Fibroblast of skin of abdomen (primary cell): ENCODE results near the gene SLA2.
"Not testable (repeated sequence)": the region's sequence is repeated elsewhere in the genome, so short reads cannot be mapped to it uniquely, and the experiment has no call there.

Experiments
- DNase-seq: peaks from one replicate; pipeline ENCODE4 v3.0.0-alpha.2; 2013

The SLA2 gene

DNA sequence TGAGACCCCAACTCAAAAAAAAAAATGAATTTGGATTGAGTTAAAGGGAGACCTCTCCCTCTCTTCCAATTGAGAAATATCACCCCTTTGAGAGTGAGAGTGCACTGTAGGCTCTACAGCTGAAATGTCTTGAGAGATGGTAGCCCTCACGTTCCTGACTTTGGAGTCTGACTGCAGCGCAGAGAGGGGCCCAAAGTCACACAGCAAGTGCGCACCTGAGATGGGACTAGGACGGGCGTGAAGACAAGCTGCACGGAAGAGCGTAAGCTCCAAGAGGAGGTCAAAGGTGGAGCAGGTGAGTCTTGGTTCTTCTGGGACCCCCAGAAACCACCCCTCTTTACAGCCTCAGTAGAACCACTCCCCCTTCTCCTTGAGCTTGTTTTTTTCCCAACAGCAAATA is 643 bp downstream of the SLA2 start:
- DNase-seq: no peak

DNA sequence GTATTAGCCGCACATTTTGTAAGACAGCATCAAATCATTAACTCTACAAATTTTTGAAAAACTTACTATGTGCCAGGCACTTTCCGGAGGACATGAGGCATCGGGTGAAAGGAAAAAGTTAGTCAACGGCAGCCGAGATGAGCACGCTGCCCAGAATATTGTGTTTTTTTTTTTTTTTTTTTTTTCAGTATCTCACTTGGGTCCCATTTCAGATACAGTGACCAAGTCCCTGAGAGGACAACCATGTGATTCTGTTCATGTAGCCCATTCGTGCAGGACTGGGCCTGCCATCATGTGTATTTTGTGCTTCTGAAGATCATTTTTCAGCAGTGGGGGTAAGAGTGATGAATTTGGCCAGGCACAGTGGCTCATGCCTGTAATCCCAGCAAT is 1.3 kb downstream of the SLA2 start:
- no peak for DNase-seq

DNA sequence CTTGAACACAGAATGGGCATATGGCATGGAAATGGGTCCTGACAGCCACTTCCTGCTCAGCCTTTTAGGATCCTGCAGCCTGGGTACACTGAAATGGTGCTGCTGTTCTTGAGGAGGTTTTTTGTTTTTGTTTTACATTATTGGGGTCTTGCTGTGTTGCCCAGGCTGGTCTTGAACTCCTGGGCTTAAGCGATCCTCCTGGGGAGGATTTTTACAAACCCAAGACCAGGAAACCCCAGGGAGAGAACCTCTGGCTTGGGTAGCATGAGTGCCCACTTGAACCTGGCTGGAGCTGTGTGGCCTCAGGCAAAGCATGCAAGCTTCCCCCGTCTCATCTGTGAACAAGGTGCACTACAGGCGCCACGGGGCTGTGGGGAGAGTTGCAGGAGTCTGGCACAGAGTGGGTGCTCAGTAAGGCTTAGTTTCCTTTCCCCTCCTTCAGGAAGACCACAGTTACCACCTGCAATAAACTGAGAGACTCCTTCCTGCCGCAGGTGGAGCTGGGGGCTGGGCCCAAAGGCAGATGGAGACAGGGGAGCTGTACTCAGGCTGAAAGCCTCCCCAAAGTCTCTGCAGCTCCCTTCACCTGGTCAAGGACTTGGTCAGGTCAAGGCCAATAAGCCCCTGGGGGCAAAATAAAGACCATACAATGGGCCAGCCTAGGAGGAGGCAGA is 1.8 kb downstream of the SLA2 start:
- no peak for DNase-seq

DNA sequence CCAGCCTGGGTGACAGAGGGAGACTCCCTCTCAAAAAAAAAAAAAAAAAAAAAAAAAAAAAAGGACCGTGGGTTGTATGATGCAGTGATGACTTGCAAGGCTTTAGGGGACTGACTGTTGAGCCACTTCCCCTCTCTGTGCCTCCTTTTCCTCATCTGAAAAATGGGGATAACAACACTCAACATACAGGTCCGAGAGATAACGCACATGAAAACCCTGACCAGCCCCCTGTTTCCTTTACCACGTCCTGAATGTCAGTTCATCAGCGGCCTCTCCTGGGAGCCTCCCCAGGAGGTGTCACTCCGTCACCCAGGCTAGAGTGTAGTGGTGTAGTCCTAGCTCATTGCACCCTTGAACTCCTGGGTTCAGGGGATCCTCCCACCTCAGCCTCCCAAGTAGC is 3.9 kb downstream of the SLA2 start:
- DNase-seq: no peak

DNA sequence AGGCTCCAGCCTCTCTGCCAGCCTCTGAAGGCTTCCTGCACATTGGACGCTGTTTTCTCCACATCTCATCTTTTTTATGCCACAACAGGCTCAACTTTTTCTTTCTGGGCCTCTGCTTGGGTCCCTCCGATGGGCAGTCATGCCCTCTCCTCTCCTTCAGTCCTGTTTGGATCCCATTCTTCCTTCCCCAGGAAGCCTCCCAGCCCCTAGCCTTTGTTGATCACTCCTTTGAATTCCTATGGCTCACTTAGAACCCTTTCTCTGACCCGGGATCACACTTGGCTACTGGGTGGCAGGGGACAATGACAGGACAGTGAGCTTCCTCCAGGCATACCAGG is 4.5 kb downstream of the SLA2 start:
- no peak for DNase-seq

DNA sequence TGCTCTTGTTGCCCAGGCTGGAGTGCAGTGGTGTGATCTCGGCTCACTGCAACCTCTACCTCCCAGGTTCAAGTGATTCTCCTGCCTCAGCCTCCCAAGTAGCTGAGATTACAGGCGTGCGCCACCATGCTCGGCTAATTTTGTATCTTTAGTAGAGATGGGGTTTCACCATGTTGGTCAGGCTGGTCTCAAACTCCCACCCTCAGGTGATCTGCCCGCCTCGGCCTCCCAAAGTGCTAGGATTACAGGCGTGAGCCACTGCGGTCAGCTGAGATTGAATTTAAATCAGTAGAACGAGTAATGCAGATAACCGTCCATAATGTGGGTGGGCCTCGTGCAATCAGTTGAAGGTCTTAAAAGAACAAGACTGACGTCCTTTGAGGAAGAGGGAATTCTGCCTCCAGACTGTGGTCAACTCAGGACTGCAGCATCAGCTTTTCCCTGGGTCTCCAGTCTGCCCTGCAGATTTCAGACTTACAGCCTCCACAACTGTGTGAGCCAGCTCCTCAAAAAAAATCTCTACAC is 7.1 kb downstream of the SLA2 start:
- DNase-seq: not testable (repeated sequence)

DNA sequence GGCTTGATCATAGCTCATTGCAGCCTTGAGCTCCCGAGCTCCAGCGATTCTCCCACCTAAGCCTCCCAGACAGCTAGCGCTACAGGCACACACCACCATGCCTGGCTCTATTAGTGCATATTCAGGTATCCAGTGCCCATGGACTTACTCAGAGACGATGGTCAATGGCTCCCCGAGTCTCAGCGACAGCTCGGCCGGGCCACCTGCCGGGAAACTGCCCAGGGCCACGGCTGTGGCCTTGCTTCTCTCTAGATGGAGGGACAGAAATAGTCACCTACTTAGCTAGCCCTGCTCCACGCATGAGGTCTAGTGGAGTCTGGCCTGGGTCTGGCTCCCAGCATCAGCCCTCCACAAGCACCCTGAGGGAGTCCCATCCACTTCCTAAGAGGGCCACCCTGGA is 11.7 kb downstream of the SLA2 start:
- DNase-seq: no peak

GRCh38 chr20:36633285-36633772 is 12.7 kb downstream of the SLA2 start:
- no peak for DNase-seq

GRCh38 chr20:36632487-36633284 is 13.3 kb downstream of the SLA2 start:
- no peak for DNase-seq

DNA sequence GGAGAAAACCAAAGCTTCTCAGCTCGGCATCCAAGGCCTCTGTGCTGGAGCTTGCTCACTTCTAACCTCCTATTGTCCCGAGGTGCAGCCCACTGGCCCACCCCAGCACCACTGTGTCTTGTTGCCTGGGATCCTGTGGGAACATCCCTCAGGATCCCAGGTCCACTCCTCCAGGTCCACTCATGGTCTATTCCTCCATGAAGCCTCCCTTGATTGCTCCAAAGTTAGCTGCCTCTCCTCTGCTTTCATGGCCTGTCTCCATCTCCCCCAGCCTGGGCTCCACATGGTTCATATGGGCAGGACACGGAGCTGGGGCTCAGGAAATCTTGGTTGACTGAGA is 13.9 kb downstream of the SLA2 start:
- no peak for DNase-seq

DNA sequence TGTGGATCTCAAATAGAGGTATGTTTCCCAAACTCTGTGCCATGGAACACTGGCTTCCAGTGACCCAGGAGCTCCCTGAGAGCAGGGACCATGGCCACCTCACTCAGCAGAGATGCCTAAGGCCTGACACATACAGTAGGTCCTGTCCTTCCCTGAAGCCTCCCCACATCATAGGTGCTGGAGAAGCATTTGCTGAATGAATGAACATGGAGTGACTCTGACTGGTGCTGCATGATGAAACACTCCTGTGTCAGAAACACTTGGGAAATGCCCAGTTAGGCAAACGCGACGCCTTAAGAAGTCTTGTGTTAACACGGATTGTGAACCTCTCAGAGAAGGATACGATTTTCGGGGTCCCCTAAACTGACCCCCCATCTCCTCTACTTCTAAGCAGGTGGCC is 14.3 kb downstream of the SLA2 start:
- DNase-seq: no peak

DNA sequence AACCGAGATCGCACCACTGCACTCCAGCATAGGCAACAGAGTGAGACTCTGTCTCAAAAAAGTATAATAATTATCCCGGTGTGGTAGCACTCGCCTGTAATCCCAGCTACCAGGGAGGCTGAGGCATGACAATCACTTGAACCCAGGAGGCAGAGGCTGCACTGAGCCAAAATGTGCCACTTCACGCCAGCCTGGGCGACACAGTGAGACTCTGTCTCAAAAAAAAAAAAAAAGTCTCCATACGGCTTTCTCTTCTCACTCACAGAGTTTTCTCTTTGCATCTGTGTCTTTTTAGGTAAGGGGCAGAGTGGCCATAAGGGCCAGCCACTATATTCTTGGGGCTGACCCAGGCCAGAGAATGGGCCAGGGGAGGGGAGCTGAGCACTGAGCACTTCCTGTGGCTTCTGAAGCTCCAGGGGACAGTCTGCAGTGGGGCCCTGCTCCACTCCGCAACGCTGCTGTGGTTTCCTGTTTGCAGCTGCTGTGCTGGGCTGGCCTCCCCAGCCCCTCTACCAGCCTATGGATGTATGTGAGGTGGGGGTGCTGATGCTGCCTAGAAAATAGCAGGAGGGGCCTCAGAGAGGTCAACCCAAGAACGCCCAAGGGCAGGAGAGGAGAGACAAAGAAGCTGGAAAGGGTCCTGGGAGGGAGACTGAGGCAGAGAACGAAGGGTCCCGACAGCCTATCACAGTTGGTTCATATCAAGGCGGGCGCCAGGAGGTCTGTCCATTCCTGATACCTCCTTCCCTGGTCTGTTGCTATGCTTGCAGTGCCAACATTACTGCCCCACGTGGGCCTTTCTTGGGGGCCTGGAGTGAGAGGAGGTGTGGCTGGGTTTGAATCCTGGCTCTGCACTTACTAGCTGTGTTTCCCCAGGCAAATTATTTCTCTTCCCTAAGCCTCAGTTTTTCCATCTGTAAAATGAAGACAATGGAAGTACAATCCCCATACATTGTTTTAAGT is 16.0 kb downstream of the SLA2 start:
- no peak for DNase-seq

- no peak for DNase-seq
Measured at GRCh38 chr20:36628076-36628475, 17.9 kb downstream of the SLA2 start.

DNA sequence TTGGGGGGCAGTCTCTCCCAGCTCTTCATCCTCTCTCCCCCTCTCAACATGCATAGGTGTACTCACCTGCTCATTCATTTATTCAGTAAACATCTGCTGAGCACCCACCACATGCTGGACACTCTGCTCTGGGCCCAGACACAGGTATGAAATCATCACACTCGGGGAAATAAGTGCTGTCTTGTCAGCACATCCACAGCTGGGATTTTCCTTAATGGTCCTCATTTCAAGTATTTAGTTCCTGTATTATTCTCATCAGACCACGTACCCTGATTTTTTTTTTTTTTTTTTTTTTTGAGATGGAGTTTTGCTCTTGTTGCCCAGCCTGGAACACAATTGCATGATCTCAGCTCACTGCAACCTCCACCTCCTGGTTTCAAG is 21.1 kb downstream of the SLA2 start:
- no peak for DNase-seq

- DNase-seq: no peak
Measured at GRCh38 chr20:36624068-36624943, 21.7 kb downstream of the SLA2 start.

GRCh38 chr20:36623444-36623843 is 22.6 kb downstream of the SLA2 start:
- no peak for DNase-seq

- no peak for DNase-seq
Measured at GRCh38 chr20:36620917-36621316, 25.1 kb downstream of the SLA2 start.

- DNase-seq: no peak
Measured at GRCh38 chr20:36614781-36615557, 31.0 kb downstream of the SLA2 start.

GRCh38 chr20:36613974-36614373 is 32.0 kb downstream of the SLA2 start:
- DNase-seq: no peak

GRCh38 chr20:36611625-36612024 is 34.4 kb downstream of the SLA2 start:
- DNase-seq: no peak

GRCh38 chr20:36608388-36608728 is 37.6 kb downstream of the SLA2 start:
- DNase-seq: not testable (repeated sequence)
